ENCODE data around the gene FBXO11.

FBXO11 gene

GRCh38 chr2:47843407-47843806 is 62.9 kb downstream of the FBXO11 start:
- H3K4me3 ChIP-seq (ENCODE audit: low read length): no peak overlapping the region
- DNase-seq (ENCODE audit: low read depth): no peak
- TF ChIP-seq CTCF (IDR thresholded peaks at IDR 0.05; ENCODE audit: insufficient read depth, low read depth, low read length, missing control alignments): no peak

GRCh38 chr2:47842846-47843245 is 63.5 kb downstream of the FBXO11 start:
- H3K4me3 ChIP-seq (ENCODE audit: low read length): no peak overlapping the region
- TF ChIP-seq CTCF (IDR thresholded peaks at IDR 0.05; ENCODE audit: insufficient read depth, low read depth, low read length, missing control alignments): no peak
- no peak for DNase-seq (ENCODE audit: low read depth)

- no peak overlapping the region for H3K4me3 ChIP-seq (ENCODE audit: low read length)
- TF ChIP-seq CTCF (IDR thresholded peaks at IDR 0.05; ENCODE audit: insufficient read depth, low read depth, low read length, missing control alignments): no peak
- no peak for DNase-seq (ENCODE audit: low read depth)
Measured at GRCh38 chr2:47838686-47839085, 67.6 kb downstream of the FBXO11 start.

- H3K4me3 ChIP-seq (ENCODE audit: low read length): no peak overlapping the region
- TF ChIP-seq CTCF (IDR thresholded peaks at IDR 0.05; ENCODE audit: insufficient read depth, low read depth, low read length, missing control alignments): no peak
- DNase-seq (ENCODE audit: low read depth): no peak
Measured at GRCh38 chr2:47838249-47838648, 68.0 kb downstream of the FBXO11 start.

GRCh38 chr2:47833516-47833968 is 72.8 kb downstream of the FBXO11 start:
- DNase-seq (ENCODE audit: low read depth): no peak
- no peak for TF ChIP-seq CTCF (IDR thresholded peaks at IDR 0.05; ENCODE audit: insufficient read depth, low read depth, low read length, missing control alignments)
- H3K4me3 ChIP-seq (ENCODE audit: low read length): no peak overlapping the region

GRCh38 chr2:47822518-47822917 is 83.8 kb downstream of the FBXO11 start:
- no peak for TF ChIP-seq CTCF (IDR thresholded peaks at IDR 0.05; ENCODE audit: insufficient read depth, low read depth, low read length, missing control alignments)
- no peak overlapping the region for H3K4me3 ChIP-seq (ENCODE audit: low read length)
- DNase-seq (ENCODE audit: low read depth): no peak

GRCh38 chr2:47819834-47820233 is 86.5 kb downstream of the FBXO11 start:
- no peak for DNase-seq (ENCODE audit: low read depth)
- no peak overlapping the region for H3K4me3 ChIP-seq (ENCODE audit: low read length)
- no peak for TF ChIP-seq CTCF (IDR thresholded peaks at IDR 0.05; ENCODE audit: insufficient read depth, low read depth, low read length, missing control alignments)
